SU-DHL-6 (cell line): Measurements from ENCODE around the gene SRP19.

Source experiments
- H2AFZ ChIP-seq: fragments of 200-600 bp; sonication (generic); 2 replicates; pipeline ENCODE4 v1.6.1; 2014; ENCODE audit warnings: low read depth, mild to moderate bottlenecking, moderate library complexity, mixed read lengths, antibody characterized with exemption, low read length; ENCODE audit not compliant: severe bottlenecking
- H3F3A ChIP-seq: fragments of 200-600 bp; shearing (Covaris generic); 2 replicates; pipeline ENCODE4 v1.6.0; 2016; ENCODE audit warnings: antibody characterized with exemption, mild to moderate bottlenecking; ENCODE audit not compliant: insufficient read depth
- H3K27ac ChIP-seq: fragments of 200-600 bp; sonication (generic); 2 replicates; pipeline ENCODE4 v1.5.1; 2016; ENCODE audit warnings: low read depth, mild to moderate bottlenecking, low read length, moderate library complexity, mixed read lengths
- H3K27me3 ChIP-seq: fragments of 200-600 bp; sonication (generic), shearing (Covaris generic); 2 replicates; pipeline ENCODE4 v1.6.0; 2014; ENCODE audit warnings: mild to moderate bottlenecking, low read length
- H3K36me3 ChIP-seq: fragments of 200-600 bp; sonication (generic); 2 replicates; pipeline ENCODE4 v1.6.1; 2014; ENCODE audit warnings: mild to moderate bottlenecking, low read length, mixed read lengths
- H3K4me2 ChIP-seq: fragments of 300-600, 200-600 bp; shearing (Covaris generic), sonication (generic); 2 replicates; pipeline ENCODE4 v1.6.0; 2014; ENCODE audit warnings: low read length, low read depth, mild to moderate bottlenecking; ENCODE audit not compliant: poor library complexity, severe bottlenecking
- H3K4me3 ChIP-seq: fragments of 200-600 bp; sonication (generic); 2 replicates; pipeline ENCODE4 v1.5.1; 2014; ENCODE audit warnings: antibody characterized with exemption, low read length, mild to moderate bottlenecking, mixed read lengths; ENCODE audit not compliant: insufficient read depth, poor library complexity, severe bottlenecking
- H3K79me2 ChIP-seq: fragments of 200-600 bp; sonication (generic); 2 replicates; pipeline ENCODE4 v1.6.1; 2014; ENCODE audit warnings: mild to moderate bottlenecking, low read length, moderate library complexity; ENCODE audit not compliant: insufficient read depth
- H3K9ac ChIP-seq: fragments of 200-600 bp; sonication (generic); 2 replicates; pipeline ENCODE4 v1.7.0; 2014; ENCODE audit warnings: mild to moderate bottlenecking, low read length
- H3K9me2 ChIP-seq: fragments of 200-600 bp; sonication (generic); replicated peaks from 2 replicates; pipeline ENCODE4 v1.6.1; 2014; ENCODE audit warnings: low read length; ENCODE audit not compliant: insufficient read depth
- H3K9me3 ChIP-seq: fragments of 200-600 bp; sonication (generic); 2 replicates; pipeline ENCODE4 v1.6.1; 2014; ENCODE audit warnings: low read length, mixed read lengths; ENCODE audit not compliant: insufficient read depth
- H4K20me1 ChIP-seq: fragments of 200-600 bp; sonication (generic); 2 replicates; pipeline ENCODE4 v1.6.1; 2014; ENCODE audit warnings: low read depth, mild to moderate bottlenecking, antibody characterized with exemption, low read length, moderate library complexity, mixed read lengths
- CTCF ChIP-seq: fragments of 200-600 bp; sonication (generic); IDR thresholded peaks from one replicate; pipeline ENCODE4 v1.5.1; 2017; ENCODE audit warnings: antibody characterized with exemption, mild to moderate bottlenecking, low read length, moderate library complexity; ENCODE audit not compliant: insufficient read depth, poor library complexity, severe bottlenecking
- EZH2phosphoT487 ChIP-seq: fragments of 200-600 bp; sonication (generic), shearing (Covaris generic); conservative IDR thresholded peaks from 2 replicates; pipeline ENCODE4 v1.6.1; 2018; ENCODE audit warnings: mild to moderate bottlenecking, antibody characterized with exemption, low read length, moderate library complexity, mixed read lengths

Gene SRP19

GRCh38 chr5:112918136-112918535 lies 57.0 kb downstream of the SRP19 start:
- H3K36me3 ChIP-seq = peaks cover 27% of the 10 kb centered on the region
- no peaks in the 10 kb centered on the region for H3K27me3 ChIP-seq
- H3K79me2 ChIP-seq = peaks cover 64% of the 10 kb centered on the region
- H3F3A ChIP-seq = peaks cover 9% of the 10 kb centered on the region
- H3K27ac ChIP-seq = no peak overlapping the region
- H4K20me1 ChIP-seq = no peaks in the 10 kb centered on the region
- no peak overlapping the region for H2AFZ ChIP-seq
- H3K4me3 ChIP-seq = no peak overlapping the region
- no peaks in the 10 kb centered on the region for H3K9me2 ChIP-seq
- H3K9ac ChIP-seq = no peak overlapping the region
- peak overlapping the region; percentile 4 for H3K4me2 ChIP-seq
- no peak for TF ChIP-seq CTCF
- TF ChIP-seq EZH2phosphoT487 = no peak
- no peaks in the 10 kb centered on the region for H3K9me3 ChIP-seq

GRCh38 chr5:112918679-112919078 lies 57.6 kb downstream of the SRP19 start:
- no peak overlapping the region for H3K9ac ChIP-seq
- no peaks in the 10 kb centered on the region for H3K27me3 ChIP-seq
- H2AFZ ChIP-seq = no peak overlapping the region
- H3K4me3 ChIP-seq = no peak overlapping the region
- no peaks in the 10 kb centered on the region for H3K9me2 ChIP-seq
- TF ChIP-seq EZH2phosphoT487 = no peak
- no peak for TF ChIP-seq CTCF
- peaks cover 27% of the 10 kb centered on the region for H3K36me3 ChIP-seq
- no peaks in the 10 kb centered on the region for H3K9me3 ChIP-seq
- no peaks in the 10 kb centered on the region for H4K20me1 ChIP-seq
- H3K27ac ChIP-seq = no peak overlapping the region
- peaks cover 63% of the 10 kb centered on the region for H3K79me2 ChIP-seq
- no peak overlapping the region for H3K4me2 ChIP-seq
- H3F3A ChIP-seq = peaks cover 14% of the 10 kb centered on the region
